ENCODE measurements around the gene ANKFN1. TPM values are rescaled to one million over a fixed set of nuclear protein-coding genes. Genes with fewer than 3 reads are reported as not detected.

Gene ANKFN1
- total and polyA plus RNA-seq, 7 donors, result 0.12 to 0.55 (median 0.26) TPM; not detected in 3

DNA sequence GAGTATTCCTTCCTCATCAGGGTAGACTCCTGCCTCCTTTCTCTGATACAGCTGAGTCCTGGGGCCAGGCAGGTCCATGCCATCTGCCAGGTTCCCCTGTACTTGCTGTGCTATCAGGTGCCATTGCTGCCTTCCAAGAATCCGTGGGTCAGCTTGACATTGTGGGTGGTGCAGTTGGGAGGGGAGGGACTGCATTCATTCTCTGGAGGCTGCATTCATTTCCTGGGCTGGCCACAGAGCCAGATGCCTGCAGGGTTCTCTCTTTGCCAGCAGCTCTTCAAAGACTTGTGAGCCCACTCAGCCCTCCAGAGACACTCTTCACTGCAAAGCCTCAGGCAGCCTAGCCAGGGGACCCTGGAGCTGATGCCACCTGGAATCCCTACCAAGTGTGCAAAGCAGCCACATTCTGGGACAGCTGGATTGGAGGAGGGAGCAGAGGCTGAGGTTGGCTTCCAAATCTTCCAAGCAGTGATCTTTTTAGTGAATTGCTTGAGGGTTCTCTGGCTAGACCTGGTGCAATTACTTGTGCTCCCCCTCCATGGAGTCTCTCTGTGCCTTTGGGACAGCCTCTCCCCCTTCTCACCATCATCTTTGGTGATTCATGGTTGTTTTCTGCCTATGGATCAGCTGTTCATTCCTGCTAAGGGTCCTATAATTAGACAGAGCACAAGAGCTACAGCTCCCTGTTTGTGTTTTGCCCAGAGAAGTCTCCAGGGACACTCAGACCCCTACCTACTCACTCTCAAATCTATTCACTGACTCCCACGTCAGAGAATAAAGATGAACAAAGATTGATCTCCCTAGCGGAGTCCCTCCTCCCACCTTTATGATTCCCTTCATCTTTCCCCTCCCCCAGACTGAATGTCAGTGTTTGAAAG is 20.9 kb downstream of the ANKFN1 start:
- intact Hi-C loops (cut with DNase I), result no loop called here

DNA sequence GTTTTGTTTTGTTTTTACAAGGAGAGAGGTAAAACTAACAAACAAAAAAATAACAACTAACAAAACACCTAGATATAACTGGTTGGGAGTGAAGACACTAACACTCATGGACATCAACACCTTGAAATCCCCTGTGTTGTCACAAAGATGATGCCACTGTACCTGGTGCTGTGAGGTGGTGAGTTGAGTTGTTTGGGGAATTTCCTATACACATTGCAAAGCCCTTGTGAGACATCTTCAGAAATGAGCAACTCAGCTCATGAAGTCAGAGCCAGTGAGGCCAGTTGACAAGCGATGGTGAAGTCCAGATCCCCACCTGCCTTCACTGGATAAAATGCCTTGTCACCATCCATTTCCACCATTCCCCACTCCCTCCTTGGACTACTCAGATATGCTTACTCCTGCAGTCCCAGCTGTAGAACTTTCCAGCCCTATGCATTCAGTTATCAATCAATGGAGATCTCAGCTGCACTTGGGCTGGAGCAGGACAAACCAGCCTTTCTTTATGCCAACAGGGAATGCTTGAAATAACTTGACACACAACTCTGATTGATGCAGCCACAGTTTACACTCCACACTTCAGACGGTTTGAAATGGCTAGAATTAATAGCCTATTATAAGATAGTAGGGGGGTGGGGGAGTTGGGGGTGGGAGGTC is 22.2 kb downstream of the ANKFN1 start:
- H3K4me1 ChIP-seq, result peaks cover 0 to 51% (median 45%) of the 10 kb centered on the region in 4 donors
- intact Hi-C loops (cut with DNase I), result no loop called here
- TF ChIP-seq POLR2A (IDR thresholded peaks at IDR 0.05) (no peak), POLR2AphosphoS5 (IDR thresholded peaks at IDR 0.05) (no peak), CTCF (IDR thresholded peaks at IDR 0.05) (no peak), EP300 (IDR thresholded peaks at IDR 0.05) (no peak)
- WGBS, 2 donors, result 53 to 75% methylated on average over 2 of the region's 2 CpGs
- no peak for DNase-seq
- no peak overlapping the region for H3K27ac ChIP-seq
- no peaks in the 10 kb centered on the region for H3K9me3 ChIP-seq
- H3K27me3 ChIP-seq, result no peaks in the 10 kb centered on the region
- no peak overlapping the region for H3K4me3 ChIP-seq
- H3K36me3 ChIP-seq, result no peaks in the 10 kb centered on the region

More for the DNA sequence above, 20.9 kb downstream of the ANKFN1 start:
- Histone ChIP-seq H3K9me3 (no peaks in the 10 kb centered on the region), H3K27me3 (no peaks in the 10 kb centered on the region), H3K4me3 (no peak overlapping the region), H3K27ac (no peak overlapping the region), H3K36me3 (no peaks in the 10 kb centered on the region), H3K4me1 (peaks cover 0 to 57% (median 45%) of the 10 kb centered on the region in 4 donors)
- no peak for DNase-seq
- 28 to 41% methylated on average over 3 of the region's 3 CpGs for WGBS, 2 donors
- TF ChIP-seq EP300 (IDR thresholded peaks at IDR 0.05) (no peak), CTCF (IDR thresholded peaks at IDR 0.05) (no peak), POLR2AphosphoS5 (IDR thresholded peaks at IDR 0.05) (no peak), POLR2A (IDR thresholded peaks at IDR 0.05) (no peak)

DNA sequence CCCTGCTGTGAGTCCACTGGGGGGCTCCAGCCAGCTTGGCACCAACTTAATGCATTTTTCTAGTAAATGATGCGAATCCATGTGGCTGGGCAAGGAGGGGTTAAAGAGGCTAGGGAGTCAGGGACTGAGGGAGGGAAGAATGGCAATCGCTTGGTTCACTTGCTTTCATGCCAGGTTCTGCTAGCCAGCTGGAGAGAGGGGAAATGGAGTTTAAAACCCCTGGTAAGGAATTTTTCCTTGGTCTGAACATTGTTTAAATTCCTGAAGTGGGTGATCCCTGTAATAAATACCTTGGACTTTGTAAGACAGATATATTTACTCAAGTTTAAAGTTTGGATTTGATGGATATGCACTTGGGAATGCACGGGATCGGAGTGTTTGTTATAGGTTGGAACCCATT is 22.8 kb downstream of the ANKFN1 start:
- TF ChIP-seq EP300 (IDR thresholded peaks at IDR 0.05) (no peak), CTCF (IDR thresholded peaks at IDR 0.05) (no peak), POLR2A (IDR thresholded peaks at IDR 0.05) (no peak), POLR2AphosphoS5 (IDR thresholded peaks at IDR 0.05) (no peak)
- intact Hi-C loops (cut with DNase I), result no loop called here
- Histone ChIP-seq H3K27me3 (no peaks in the 10 kb centered on the region), H3K36me3 (no peaks in the 10 kb centered on the region), H3K9me3 (no peaks in the 10 kb centered on the region), H3K4me3 (no peak overlapping the region), H3K4me1 (peaks cover 0 to 46% (median 41%) of the 10 kb centered on the region in 4 donors), H3K27ac (peak overlapping the region in 1 of 4 donors; percentile 27)
- 34 to 59% methylated on average over 4 of the region's 4 CpGs for WGBS, 2 donors
- DNase-seq, result no peak

DNA sequence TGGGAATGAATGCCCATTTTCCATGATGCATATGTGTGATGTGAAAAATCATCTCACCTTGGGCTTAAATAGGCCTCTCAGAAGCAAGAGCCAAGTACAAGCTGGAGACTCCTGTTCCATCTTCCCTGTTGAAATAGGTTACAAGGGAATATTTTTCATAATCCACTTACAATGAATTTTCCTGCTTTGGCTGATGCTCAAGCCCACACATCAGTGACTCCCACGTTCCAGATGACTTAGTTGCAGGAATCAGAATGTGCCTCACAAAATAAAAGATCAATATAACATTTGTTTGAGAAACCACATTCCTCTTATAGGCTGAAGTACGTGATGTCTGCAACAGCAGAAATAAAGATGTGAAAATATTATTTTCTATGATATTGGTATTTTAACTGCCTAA is 24.1 kb downstream of the ANKFN1 start:
- H3K27me3 ChIP-seq, result no peaks in the 10 kb centered on the region
- 88% methylated on average over 2 of the region's 2 CpGs for WGBS, 2 donors
- no peak for TF ChIP-seq CTCF (IDR thresholded peaks at IDR 0.05)
- TF ChIP-seq EP300 (IDR thresholded peaks at IDR 0.05), result no peak
- TF ChIP-seq POLR2A (IDR thresholded peaks at IDR 0.05), result no peak
- TF ChIP-seq POLR2AphosphoS5 (IDR thresholded peaks at IDR 0.05), result no peak
- H3K27ac ChIP-seq, result no peak overlapping the region
- H3K9me3 ChIP-seq, result no peaks in the 10 kb centered on the region
- no peaks in the 10 kb centered on the region for H3K36me3 ChIP-seq
- no peak overlapping the region for H3K4me3 ChIP-seq
- H3K4me1 ChIP-seq, result peaks cover 0 to 33% (median 30%) of the 10 kb centered on the region in 4 donors
- no peak for DNase-seq
- intact Hi-C loops (cut with DNase I), result no loop called here
